PC-9 (cell line): ENCODE measurements around the gene PAM.

Experiments
- EZH2 ChIP-seq: fragments of 200-600 bp; sonication (generic); IDR thresholded peaks from 2 replicates; pipeline ENCODE4 v1.8.0; 2017; ENCODE audit warnings: antibody characterized with exemption, low read depth
- TF ChIP-seq, protein P1 (sequence below): fragments of 200-600 bp; sonication (generic); conservative IDR thresholded peaks from 2 replicates; pipeline ENCODE4 v1.6.1; 2017; ENCODE audit warnings: mixed run types, antibody characterized with exemption, mild to moderate bottlenecking, moderate library complexity

DNA sequence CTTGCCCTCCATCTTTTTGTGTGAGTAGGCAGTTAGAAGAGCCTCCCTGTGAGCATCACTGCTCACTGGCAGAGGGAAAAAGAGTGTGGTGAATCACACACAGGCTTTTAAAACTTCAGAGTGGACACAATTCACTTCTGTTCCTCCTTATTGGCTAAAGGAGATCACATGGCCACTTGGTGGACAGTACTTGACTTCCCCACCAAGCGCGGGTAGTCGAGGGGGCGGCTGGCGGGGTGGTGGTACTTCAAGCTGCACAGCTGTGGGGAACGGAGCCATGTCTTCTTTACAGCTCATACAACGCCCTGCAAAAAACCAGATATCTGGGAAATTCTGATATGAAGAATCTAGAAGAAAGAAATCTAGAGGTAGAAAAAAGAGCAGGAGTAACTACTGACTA lies 95.4 kb downstream of the PAM start:
- TF ChIP-seq, protein P1, sequence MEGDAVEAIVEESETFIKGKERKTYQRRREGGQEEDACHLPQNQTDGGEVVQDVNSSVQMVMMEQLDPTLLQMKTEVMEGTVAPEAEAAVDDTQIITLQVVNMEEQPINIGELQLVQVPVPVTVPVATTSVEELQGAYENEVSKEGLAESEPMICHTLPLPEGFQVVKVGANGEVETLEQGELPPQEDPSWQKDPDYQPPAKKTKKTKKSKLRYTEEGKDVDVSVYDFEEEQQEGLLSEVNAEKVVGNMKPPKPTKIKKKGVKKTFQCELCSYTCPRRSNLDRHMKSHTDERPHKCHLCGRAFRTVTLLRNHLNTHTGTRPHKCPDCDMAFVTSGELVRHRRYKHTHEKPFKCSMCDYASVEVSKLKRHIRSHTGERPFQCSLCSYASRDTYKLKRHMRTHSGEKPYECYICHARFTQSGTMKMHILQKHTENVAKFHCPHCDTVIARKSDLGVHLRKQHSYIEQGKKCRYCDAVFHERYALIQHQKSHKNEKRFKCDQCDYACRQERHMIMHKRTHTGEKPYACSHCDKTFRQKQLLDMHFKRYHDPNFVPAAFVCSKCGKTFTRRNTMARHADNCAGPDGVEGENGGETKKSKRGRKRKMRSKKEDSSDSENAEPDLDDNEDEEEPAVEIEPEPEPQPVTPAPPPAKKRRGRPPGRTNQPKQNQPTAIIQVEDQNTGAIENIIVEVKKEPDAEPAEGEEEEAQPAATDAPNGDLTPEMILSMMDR, result no peak
- no peak for TF ChIP-seq EZH2
